ENCODE data around the gene MACROD2.

Gene MACROD2

DNA sequence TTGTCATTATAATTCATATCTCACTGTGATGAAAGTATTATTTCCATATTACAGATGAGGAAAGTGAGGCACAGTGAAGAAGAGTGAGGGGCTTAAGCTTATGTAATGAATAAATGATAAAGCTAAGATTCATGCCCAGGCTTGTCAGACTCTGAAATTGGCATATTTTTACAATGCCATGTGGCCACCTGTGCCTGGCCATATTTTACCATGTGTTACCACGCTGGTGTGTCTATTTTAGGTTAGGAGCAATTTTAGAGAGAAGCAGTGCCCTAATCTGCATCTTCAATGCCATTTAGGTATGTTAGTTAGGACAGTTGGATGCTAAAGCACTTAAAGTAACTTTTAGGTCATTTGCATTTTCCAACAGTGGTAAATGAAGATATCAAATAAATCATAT is 530.1 kb downstream of the MACROD2 start:
- H3K9me3 ChIP-seq (ENCODE audit: control insufficient read depth, low read length), result no peaks in the 10 kb centered on the region
- no peak overlapping the region for H2AFZ ChIP-seq
- H3K9ac ChIP-seq, result no peak overlapping the region
- TF ChIP-seq CTCF (IDR thresholded peaks at IDR 0.05), result no peak
- H3K79me2 ChIP-seq, result no peaks in the 10 kb centered on the region
- peaks cover 10% of the 10 kb centered on the region for H3K4me1 ChIP-seq
- H3K27ac ChIP-seq, result no peak overlapping the region
- H3K4me2 ChIP-seq (ENCODE audit: low read length), result no peak overlapping the region
- H3K36me3 ChIP-seq (ENCODE audit: control insufficient read depth, insufficient read depth, low read length), result no peaks in the 10 kb centered on the region
- H3K27me3 ChIP-seq (ENCODE audit: control insufficient read depth, insufficient read depth, low read length), result no peaks in the 10 kb centered on the region
- no peak overlapping the region for H3K4me3 ChIP-seq (ENCODE audit: low read depth, low read length)

DNA sequence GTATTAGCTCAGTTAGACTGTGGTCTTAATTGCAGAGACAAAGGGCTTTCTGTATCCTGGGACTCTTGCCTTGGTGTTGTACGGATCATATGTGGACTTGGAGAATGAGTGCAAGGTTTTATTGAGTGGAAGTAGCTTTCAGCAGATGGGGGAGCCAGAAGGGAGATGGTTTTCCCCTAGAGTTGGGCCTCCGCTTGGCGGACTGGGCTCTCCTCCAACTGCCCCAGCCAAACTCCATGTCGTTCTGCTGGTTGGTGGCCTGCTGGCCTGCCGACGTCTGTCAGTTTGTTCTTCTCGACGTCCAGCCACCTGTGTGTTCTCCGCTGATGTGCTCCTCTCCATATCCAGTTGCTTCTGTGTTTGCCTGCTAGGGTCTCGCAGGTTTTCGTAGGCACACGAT is 531.6 kb downstream of the MACROD2 start:
- no peak for TF ChIP-seq CTCF (IDR thresholded peaks at IDR 0.05)
- Histone ChIP-seq H3K36me3 (ENCODE audit: control insufficient read depth, insufficient read depth, low read length) (no peaks in the 10 kb centered on the region), H3K27me3 (ENCODE audit: control insufficient read depth, insufficient read depth, low read length) (no peaks in the 10 kb centered on the region), H3K9me3 (ENCODE audit: control insufficient read depth, low read length) (no peaks in the 10 kb centered on the region), H3K9ac (no peak overlapping the region), H3K79me2 (no peaks in the 10 kb centered on the region), H3K4me1 (peaks cover 10% of the 10 kb centered on the region), H3K27ac (no peak overlapping the region), H2AFZ (no peak overlapping the region), H3K4me3 (ENCODE audit: low read depth, low read length) (no peak overlapping the region), H3K4me2 (ENCODE audit: low read length) (no peak overlapping the region)

DNA sequence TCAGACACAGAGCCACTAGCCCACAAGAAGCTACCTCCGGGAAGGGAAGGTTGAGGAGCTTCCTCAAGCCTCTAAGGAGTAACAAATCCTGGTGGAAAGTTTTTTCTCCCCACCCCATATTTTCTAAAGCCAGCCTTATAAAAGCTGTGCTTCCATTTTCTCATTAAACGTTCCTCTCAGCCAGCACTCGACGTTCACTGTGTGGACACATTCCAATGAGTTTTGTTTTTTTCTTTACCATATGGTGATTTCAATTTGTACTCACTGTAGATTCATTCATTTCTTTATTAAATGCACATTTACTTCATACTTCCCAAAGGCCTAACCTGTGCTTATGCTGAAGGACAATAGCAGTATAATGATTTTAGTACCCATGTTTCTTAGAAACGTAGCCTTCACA is 536.5 kb downstream of the MACROD2 start:
- no peak for TF ChIP-seq CTCF (IDR thresholded peaks at IDR 0.05)
- H3K27ac ChIP-seq, result no peak overlapping the region
- no peaks in the 10 kb centered on the region for H3K9me3 ChIP-seq (ENCODE audit: control insufficient read depth, low read length)
- H3K36me3 ChIP-seq (ENCODE audit: control insufficient read depth, insufficient read depth, low read length), result no peaks in the 10 kb centered on the region
- no peak overlapping the region for H3K9ac ChIP-seq
- H3K27me3 ChIP-seq (ENCODE audit: control insufficient read depth, insufficient read depth, low read length), result no peaks in the 10 kb centered on the region
- peaks cover 10% of the 10 kb centered on the region for H3K4me1 ChIP-seq
- no peak overlapping the region for H2AFZ ChIP-seq
- H3K79me2 ChIP-seq, result no peaks in the 10 kb centered on the region
- no peak overlapping the region for H3K4me3 ChIP-seq (ENCODE audit: low read depth, low read length)
- H3K4me2 ChIP-seq (ENCODE audit: low read length), result no peak overlapping the region

- Histone ChIP-seq H3K4me3 (ENCODE audit: low read depth, low read length) (no peak overlapping the region), H3K27me3 (ENCODE audit: control insufficient read depth, insufficient read depth, low read length) (no peaks in the 10 kb centered on the region), H3K9me3 (ENCODE audit: control insufficient read depth, low read length) (no peaks in the 10 kb centered on the region), H3K36me3 (ENCODE audit: control insufficient read depth, insufficient read depth, low read length) (no peaks in the 10 kb centered on the region), H3K4me1 (no peaks in the 10 kb centered on the region), H3K9ac (no peak overlapping the region), H3K79me2 (no peaks in the 10 kb centered on the region), H3K27ac (no peak overlapping the region), H3K4me2 (ENCODE audit: low read length) (no peak overlapping the region), H2AFZ (no peak overlapping the region)
- TF ChIP-seq CTCF (IDR thresholded peaks at IDR 0.05), result no peak
These were observed 541.4 kb downstream of the MACROD2 start for GRCh38 chr20:14536738-14537137.

GRCh38 chr20:14538433-14538832 is 543.1 kb downstream of the MACROD2 start:
- H3K36me3 ChIP-seq (ENCODE audit: control insufficient read depth, insufficient read depth, low read length), result no peaks in the 10 kb centered on the region
- H3K4me1 ChIP-seq, result no peaks in the 10 kb centered on the region
- H3K27me3 ChIP-seq (ENCODE audit: control insufficient read depth, insufficient read depth, low read length), result no peaks in the 10 kb centered on the region
- H3K9me3 ChIP-seq (ENCODE audit: control insufficient read depth, low read length), result no peaks in the 10 kb centered on the region
- H3K4me2 ChIP-seq (ENCODE audit: low read length), result no peak overlapping the region
- H3K79me2 ChIP-seq, result no peaks in the 10 kb centered on the region
- H3K9ac ChIP-seq, result no peak overlapping the region
- H2AFZ ChIP-seq, result no peak overlapping the region
- no peak overlapping the region for H3K4me3 ChIP-seq (ENCODE audit: low read depth, low read length)
- no peak overlapping the region for H3K27ac ChIP-seq
- no peak for TF ChIP-seq CTCF (IDR thresholded peaks at IDR 0.05)

Measured in parathyroid adenoma (tissue), 2 donors.